NCI-H146 treated with DMSO at 0.1 percent for 48 hours (cell line): ENCODE measurements around the gene MYO18B.

Source experiments
- DNase-seq: peaks from one replicate; lab custom pipeline; 2025; ENCODE audit not compliant: unreplicated experiment; lab: John Stamatoyannopoulos, UW

MYO18B gene

GRCh38 chr22:25939384-25939783 lies 197.4 kb downstream of the MYO18B start:
- DNase-seq: no peak

- DNase-seq: no peak
Measured at GRCh38 chr22:25940479-25940878, 198.5 kb downstream of the MYO18B start.

- DNase-seq: no peak
Measured at GRCh38 chr22:25941365-25941960, 199.5 kb downstream of the MYO18B start.

GRCh38 chr22:25942115-25942855 lies 200.3 kb downstream of the MYO18B start:
- no peak for DNase-seq

- DNase-seq: peak; percentile 86
Measured at GRCh38 chr22:25942856-25943411, 200.9 kb downstream of the MYO18B start.

- no peak for DNase-seq
Measured at GRCh38 chr22:25950111-25950510, 208.1 kb downstream of the MYO18B start.

DNA sequence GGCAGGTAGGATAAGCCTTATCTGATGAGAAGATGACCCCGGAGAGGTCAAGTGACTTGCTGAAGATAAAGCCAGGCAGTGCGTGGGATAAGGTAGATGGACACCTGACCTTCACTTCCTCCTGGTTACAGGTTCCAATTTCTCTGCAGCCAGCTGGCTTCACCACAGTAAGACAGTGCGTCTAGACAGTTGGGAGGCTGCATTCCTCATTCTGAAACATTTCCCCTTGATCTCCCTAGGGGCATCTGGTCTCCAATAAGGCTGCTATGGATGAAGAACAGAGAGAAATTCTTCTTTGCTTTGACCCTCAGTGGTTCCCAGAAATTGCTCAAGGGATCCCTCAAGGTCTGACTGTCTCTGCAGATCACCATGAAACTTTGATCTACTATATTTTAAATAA lies 211.3 kb downstream of the MYO18B start:
- no peak for DNase-seq

- peak; percentile 61 for DNase-seq
Measured at GRCh38 chr22:25953919-25954318, 211.9 kb downstream of the MYO18B start.

DNA sequence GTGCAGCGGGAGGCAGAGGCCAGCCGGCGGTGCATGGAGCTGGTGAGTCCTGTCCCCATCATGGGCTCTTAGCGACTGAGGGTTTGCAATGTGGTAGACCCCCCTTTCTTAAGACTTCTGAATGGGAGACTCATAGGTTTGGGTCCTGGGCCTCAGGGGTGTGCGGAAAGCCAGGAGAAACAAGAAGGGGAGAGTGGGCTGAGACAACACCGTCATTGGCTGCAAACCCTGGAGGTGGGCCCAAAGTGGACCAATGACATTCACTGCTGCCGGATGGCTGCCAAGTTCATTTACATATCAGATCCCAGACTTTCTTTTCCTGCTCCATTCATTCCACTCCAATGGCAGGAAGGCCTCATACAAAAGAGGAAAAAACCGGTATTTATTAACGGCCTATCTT lies 213.3 kb downstream of the MYO18B start:
- no peak for DNase-seq

DNA sequence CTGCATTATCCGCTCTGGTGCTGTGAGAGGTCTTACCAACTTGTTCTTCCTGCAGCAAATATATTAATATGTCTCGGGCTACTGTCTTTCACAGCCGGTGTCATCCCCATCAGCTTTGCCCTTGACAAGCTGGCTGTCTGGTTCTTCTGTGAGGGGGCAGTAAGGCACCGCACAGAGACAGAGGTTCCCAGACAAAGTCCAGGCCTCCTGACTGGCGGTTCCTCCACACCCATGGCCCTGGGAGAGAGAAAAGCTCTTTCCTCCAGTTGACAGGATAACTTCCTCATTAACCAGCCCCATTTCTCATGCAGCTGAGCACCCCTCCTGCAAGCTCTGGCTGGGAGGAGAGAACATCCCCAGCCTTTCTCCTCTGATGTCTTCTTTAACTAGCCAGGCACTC lies 214.8 kb downstream of the MYO18B start:
- DNase-seq: no peak

DNA sequence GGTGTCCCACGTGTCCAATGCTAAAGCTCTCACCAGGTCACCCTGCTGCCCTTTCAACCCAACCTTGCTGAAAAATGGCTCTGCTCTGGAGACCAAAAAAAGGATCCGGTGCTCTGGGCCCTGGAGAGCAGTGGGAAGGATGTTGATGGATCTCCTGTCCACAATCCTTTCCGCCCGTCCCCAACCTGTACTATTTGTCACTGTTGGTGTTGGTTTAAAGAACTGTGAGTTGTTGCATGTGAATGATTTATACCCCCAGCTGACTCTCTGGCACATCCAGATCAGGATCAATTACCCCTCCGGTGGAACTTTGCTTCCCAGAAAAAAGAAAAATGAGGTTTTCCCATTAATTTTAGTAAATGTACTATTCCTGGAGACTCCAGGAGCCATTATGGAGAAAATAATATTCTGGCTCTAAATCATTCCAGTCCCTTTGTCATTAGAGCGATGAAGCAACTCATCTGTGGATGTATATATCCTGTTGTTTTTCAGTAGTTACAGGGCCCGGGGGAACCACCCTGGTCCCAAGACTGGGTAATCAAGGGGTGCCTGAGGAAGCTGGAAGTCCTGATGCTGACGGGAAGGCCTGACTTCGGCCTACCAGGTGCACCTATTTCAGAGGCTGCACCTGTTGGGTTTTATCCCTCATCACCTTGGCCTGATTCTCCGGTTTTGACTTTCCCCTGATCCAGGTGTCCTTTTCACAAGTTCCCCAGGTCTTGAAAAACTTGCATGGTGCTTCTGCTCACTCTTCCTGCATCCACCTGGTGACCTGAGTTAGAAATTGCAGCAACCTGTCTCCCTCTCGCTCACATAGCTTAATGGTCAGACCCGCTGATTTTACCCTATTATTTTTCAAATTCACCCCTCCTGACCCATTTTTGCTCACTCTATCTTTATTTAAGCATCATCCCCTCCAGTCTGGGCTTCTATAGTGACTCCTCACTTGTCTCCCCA lies 218.1 kb downstream of the MYO18B start:
- no peak for DNase-seq

DNA sequence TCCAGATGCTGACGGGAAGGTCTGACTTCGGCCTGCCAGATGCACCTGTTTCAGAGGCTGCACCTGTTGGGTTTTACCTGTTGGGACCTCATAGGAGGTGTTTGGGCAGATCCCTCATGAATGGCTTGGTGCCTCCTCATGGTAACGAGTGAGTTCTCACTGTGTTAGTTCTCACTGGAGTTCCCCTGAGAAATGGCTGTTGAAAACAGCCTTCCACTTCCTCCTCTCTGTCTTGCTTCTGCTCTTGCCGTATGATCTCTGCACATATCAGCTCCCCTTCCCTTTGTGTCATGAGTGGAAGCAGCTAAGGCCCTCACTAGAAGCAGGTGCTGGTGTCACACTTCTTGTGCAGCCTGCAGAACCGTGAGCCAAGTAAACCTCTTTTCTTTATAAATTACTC lies 219.7 kb downstream of the MYO18B start:
- no peak for DNase-seq

GRCh38 chr22:25962711-25963110 lies 220.7 kb downstream of the MYO18B start:
- DNase-seq: no peak

DNA sequence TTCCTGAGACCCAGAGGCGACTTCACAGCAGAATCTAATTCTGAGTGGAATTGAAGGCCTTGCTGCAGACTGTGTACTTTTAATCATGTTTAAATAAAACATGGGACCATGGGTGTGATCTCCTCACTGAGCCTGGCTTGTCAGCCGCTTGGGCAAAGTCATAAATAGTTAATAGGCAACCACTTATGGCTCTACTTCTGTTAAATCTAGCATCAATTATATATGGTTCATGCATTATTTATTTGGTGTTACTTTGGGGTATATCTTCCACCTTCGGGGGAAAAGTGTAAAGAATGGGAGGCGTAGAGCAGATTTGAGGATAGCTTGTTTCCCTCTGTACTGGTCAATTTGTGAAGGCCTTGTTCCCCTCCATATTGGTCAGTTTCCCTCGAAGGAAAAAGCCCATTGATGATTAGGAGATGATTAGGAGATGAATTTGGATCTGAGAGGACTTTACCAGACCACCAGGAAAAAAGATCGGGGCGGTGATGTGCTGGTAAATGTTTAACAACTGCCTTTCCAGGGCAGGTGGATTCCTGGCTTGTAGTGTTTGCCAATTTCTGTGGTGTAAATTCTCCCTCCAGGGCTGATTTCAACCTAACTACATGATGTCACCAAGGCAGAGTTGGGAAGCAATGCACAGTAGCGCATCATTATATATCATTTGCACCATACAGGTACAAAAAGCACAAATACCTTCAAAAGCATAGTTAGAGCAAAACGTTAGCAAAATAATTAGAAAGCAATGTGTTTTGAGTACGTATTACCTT lies 223.2 kb downstream of the MYO18B start:
- DNase-seq: no peak

DNA sequence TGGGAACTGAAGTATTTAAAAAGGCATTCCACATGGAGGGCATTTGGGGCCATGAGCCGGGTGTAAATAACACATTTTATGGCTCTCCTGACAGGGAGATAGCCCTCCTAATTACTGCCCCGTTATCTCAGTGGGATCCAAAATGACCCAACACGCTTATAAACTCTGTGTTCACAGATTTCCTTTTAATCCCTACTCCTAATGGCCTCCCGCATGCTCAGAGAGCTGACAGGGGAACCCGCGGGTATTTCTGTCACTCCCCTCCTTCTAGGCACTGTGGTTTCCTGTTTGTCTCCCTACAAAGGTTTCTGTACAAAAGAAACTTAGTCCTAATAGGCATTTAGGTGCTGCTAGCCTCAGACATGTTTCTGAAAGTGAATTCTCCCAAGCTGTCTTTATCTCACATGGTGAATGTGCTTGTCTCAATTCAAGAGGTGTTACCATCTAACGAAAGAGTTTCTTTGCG lies 224.5 kb downstream of the MYO18B start:
- DNase-seq: no peak

- DNase-seq: no peak
Measured at GRCh38 chr22:25969286-25969685, 227.3 kb downstream of the MYO18B start.

GRCh38 chr22:25969901-25970300 lies 227.9 kb downstream of the MYO18B start:
- DNase-seq: no peak

DNA sequence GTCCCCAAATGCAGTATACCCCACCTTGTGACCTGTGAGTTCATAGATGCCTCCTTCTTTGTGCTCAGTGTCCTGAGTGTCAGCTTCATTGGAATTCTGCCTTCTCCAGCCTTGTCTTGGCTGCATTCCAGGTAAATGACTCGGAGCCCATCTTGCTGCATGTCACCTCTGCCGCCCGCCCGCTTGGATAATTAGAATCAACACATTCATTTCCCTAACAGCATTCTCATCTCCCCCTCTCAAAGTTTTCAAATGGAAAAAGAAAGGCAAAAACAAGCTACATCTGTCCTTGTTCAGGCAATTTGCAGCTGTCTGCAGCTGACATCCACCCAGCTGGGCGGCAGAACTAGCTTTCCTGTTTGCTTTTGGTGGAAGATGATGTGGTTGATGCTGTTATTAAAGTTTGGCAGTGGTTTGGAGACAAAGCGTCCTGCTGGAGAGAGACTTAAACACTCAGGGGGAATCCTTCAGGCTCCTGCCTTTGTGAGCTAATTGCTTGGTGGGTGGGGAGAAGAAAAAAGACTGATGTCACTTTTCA lies 228.5 kb downstream of the MYO18B start:
- DNase-seq: peak; percentile 44

GRCh38 chr22:25970999-25971811 lies 229.2 kb downstream of the MYO18B start:
- DNase-seq: no peak
